NOMO-1 treated with DMSO at 0.1 percent for 48 hours (cell line): ENCODE measurements around the gene OR52K1.
A peak's percentile ranks its signal among the peaks of the same experiment; 100 is the strongest.
"Not testable (repeated sequence)": the region's sequence is repeated elsewhere in the genome, so short reads cannot be mapped to it uniquely, and the experiment has no call there.

Experiments used
- DNase-seq: peaks from one replicate; lab custom pipeline; 2025; ENCODE audit not compliant: unreplicated experiment; lab: John Stamatoyannopoulos, UW

OR52K1 gene

DNA sequence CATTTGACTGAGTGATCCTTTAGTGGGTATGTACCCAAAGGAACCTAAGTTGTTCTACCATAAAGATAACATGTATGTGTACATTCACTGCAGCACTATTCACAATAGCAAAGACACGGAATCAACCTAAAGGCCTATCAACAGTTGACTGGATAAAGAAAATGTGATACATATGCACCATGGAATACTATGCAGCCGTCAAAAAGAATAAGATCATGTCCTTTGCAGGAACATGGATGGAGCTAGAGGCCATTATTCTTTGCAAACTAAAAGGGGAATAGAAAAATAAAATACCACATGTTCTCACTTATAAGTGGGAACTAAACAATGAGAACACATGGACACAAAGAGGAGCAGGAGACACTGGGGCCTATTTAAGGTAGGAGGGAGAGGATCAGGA, 9.0 kb downstream of the OR52K1 start:
- not testable (repeated sequence) for DNase-seq

DNA sequence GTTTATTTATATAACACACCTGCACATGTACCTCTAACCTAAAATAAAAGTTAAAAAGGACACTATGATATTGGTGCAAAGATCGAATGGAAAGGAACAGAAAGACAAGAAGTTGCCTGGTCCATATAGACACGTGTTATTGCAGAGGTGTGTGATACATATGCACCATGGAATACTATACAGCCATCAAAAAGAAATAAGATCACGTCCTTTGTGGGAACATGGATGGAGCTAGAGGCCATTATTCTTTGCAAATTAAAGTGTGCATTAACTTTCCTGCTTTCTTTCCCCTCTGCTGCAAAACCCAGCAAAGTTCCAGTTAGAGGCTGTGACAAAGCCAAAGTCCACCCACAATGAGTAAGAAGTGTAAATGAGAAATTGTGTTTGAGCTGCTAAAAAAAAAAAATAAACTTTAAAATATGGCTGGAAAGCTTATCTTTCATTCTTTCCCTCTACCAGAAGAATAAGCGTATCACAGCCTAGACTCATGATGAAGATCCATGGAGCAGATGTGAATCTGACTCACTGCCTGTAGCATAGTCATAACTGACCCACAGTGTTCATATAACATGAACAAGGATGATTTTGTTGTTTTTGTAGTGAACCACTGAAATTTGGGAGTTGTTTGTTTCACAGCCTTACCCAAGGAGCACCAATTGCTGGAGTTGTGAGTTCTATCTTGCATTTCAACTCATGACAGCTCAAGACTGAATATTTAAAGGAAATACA, 9.6 kb downstream of the OR52K1 start:
- no peak for DNase-seq

DNA sequence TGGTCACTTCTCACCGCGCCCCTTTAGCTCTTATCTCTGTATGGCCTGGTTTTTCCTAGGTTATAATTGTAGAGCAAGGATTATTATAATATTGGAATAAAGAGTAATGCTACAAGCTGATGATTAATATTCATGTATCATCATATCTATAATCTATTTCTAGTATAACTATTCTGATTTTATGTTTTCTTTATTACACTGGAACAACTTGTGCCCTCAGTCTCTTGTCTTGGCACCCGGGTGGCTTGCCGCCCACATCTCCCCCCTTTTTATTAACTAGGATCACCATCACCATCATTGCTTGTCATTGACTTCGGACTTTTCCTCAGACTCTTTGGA, 11.0 kb downstream of the OR52K1 start:
- DNase-seq = no peak

DNA sequence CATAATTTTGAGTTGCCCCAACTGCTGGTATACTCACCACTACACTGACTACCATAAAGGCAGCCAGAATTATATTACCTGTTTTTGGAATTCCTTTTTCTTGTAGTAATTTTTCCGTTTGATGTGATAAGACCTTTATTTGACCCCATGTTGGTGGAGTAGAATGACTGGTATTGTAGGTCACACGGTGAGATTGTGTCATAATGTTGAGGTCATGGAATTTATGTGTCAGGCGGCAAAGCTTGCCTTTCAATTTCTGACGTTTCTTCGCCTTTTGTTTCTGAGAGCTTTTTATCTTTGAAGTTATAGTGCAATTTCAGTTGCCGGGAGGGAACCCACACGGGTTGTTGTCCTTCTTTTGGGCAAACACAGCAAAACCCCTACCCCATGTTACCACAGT, 13.0 kb downstream of the OR52K1 start:
- DNase-seq = no peak

DNA sequence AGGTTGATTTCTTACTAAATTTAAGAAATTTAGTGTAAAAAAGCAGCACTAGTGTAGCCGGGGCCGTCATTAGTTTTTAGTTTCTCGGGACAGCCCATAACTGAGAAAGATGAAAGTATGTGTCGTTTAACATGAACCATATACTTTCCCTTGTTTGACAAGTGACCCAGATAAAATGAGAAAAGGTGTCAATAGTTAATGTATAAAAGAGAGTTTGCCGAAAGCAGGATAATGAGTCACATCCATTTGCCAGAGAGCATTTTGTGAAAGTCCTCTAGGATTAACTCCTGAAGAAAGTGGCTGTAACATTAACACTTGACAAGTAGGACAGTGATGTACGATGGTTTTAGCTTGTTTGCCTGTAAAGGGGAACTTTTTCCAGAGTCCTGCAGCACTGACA, 13.5 kb downstream of the OR52K1 start:
- DNase-seq = no peak

DNA sequence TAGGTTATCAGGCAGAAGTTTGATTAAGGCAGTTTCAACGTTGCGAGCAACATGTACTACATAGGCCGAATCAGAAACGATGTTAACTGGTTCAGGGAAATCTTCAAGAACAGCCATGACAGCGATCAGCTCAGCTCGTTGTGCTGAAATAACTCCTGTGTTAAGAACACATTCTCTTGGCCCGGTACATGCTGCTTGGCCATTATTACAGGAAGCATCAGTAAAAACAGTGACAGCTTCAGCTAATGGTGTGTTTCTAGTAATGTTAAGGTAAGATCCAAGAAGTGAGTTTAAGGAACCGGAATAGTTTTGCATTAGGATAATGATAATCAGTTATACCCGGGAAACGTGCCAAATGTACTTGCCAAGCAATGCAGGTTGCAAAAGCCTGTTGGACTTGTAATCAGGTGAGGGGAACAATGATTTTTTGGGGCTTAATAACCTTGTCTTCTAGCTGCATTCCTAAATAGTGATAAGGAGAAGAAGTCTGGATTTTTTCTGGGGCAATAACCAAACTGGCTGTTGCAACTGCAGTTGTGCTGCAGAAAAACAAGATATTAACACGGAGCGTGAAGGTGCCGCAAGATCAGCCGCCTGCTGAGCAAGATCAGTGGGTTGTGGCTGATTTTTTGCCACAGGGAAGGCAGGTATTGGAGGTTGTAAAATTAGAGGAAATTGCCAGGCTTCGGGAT, 14.3 kb downstream of the OR52K1 start:
- no peak for DNase-seq

DNA sequence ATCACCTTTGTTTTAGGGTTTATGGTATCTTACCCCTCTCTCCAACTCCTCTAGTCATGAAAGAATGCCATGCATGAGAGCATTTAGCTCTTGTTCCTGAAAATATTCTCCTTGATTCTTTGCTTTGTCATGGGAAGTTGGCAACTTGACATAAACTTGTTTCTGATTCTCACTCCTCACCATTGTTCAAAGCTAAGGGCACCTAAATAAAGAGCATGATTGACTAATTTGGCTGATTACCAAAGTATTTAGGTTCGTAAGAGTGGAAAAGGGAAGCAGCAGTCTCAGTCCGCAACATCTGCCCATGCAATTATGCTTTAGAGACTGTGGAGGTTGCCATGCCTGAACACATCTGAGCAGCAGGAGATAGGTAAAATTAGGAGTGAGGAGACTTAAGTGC, 26.4 kb downstream of the OR52K1 start:
- DNase-seq = peak; percentile 37

DNA sequence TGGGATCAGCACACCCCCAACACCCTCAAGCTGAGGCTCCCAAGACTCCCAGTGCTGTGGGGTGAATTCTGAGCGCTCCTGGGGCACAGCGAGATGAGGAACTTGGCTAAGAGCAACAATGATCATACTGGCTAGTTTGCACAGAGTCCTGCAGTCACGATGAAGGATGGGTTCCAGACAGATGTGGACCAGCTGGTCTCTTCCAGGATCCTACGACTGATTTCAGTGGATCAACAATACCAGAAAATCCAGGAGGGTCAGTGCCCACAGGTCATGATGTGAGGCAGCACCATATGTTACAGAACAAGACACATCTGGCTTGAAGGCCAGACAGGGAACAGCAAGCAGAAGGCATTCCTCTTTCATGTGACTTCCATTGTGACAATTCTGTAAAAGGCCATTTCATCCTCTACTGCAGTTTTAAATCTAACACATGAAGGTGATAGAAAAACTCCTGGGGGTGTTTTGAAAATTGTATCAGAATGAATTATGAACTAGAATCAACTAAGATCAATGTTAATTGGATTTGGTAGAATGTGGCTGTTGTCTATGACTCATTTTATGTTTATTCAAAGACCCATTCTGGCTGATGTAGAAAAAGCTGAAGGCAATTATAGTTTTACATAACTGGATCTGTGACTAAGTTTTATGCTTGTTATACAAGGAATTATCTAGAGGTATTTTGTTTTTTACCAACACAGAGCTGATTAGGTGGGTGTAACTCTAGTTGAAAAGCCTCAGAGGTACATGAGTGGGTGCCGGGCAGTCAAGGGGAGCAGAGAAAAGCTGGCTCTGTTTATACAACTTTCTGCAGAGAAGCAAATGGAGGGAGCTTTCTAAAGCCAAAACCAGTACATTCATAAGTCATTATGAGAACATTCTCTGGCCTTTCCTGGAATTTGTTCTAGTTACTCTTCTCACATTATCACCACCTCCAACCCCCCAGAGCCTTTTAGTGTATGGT, 29.1 kb downstream of the OR52K1 start:
- DNase-seq = no peak

DNA sequence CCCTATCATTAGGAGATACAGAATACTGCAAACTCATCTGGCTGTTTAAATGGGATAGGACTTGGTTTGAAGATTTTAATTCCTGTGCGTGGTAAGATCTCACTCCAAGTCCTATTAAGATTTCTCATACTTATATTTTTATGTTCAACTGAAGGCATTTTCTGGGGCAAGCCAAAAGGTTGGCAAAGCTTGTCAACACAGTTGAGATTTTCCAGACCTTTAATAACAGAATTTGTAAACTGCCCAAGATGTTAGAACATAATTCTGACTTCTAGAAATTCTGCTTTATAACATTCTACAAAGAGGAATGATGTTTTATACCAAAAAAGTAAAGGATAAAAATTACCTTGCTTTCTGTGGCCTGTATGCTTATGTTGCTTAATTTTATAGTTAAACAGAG, 31.8 kb downstream of the OR52K1 start:
- no peak for DNase-seq

DNA sequence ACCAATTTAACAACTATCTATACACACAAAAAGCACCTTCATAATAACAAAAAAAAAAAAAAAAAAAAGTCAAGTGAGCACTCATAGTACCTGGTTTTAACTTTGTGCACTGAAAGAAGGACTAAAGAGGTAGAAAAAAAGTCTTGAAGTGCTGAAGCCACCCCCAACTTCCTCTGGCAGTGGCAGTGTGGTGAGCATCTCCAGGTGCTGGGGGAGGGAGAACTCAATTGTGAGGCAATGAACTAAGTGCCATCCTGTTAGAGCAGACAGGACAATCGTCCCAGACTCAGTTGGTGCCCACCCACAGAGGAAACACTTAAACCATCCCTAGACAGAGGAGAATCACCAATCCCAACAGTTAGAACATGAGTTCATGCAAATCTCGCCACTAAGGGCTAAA, 39.9 kb downstream of the OR52K1 start:
- no peak for DNase-seq

DNA sequence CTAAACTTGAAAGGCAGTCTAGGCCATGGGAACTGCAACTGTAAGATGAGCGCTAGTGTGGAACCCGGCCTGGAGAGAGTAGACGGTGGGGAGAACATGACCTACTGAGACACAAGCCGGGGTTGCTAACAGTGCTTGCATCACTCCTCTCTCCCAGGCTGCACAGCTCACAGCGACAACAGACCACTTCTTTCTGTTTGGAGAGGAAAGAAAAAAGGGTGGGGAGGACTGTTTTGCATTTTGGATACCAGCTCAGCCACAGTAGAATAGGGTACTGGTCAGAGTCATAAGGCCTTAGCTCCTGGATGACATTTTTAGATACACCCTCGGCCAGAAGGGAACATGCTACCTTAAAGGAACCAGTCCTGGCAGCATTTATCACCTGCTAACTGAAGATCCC, 40.3 kb downstream of the OR52K1 start:
- DNase-seq = no peak

DNA sequence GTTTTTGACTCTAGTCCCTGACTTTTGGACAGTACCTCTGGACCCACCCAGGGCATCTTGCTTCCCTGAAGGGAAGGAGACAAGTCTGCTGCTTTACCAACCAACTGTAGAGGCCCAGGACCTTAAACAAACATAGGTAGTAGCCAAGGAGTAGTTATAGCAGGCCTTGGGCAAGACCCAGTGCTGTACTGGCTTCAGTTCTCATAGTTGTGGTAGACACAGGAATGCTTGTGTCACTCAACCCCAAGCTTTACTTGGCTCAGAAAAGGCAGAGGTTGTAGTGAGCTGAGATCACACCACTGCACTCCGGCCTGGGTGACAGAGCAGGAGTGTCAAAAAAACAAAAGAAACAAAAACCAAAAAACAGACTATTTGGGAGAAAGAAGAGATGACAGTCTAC, 41.2 kb downstream of the OR52K1 start:
- no peak for DNase-seq

DNA sequence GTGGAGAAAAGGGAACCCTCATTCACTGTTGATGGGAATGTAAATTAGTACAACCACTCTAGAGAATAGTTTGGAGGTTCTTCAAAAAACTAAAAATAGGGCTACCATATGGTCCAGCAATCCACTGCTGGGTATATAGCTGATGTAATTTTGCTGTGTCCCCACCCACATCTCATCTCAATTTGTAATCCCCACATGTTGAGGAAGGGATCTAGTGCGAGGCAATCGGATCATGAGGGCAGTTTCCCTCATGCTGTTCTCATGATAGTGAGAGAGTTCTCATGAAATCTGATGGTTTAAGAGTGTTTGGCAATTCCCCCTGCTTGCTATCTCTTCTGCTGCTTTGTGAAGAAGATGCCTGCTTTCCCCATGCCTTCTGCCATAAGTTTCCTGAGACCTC, 45.5 kb downstream of the OR52K1 start:
- DNase-seq = no peak

DNA sequence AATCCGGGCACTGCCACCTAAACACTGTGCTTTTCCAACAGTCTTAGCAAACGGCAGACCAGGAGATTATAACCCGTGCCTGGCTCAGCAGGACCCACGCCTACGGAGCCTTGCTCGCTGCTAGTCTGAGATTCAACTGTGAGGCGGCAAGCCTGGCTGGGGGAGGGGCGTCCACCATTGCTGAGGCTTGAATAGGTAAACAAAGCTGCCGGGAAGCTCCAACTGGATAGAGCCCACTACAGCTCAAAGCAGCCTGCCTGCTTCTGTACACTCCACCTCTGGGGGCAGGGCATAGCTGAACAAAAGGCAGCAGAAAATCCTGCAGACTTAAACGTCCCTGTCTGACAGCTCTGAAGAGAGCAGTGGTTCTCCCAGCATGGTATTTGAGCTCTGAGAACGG, 49.2 kb downstream of the OR52K1 start:
- DNase-seq = not testable (repeated sequence)

DNA sequence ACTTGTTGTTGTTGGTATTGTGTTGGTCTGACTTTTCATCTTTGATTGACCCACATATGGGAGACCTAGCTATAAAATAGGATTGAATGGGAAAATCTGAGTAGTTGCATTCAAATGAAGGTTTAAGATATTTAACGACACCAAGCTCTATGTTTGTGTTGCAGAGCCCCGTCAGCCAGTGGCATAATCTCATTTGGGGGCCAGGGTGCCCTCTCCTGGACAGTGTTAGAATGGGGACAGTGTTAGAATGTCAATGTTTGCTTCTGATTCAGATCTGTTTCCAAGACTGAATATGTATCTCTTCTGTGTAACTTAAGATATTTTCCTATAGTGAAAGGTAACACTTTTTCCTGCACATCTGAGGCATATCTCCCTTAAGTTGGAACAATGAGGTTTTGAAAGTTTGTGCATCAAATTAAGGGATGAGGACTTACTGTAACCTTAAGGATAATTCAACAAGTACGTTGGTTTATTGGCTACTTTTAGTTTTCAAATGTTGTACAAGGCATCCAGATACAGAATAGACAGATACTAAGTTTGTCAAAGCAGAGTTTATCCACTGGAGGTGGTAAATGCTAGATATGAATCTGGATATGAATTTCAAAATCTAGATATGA, 57.3 kb downstream of the OR52K1 start:
- peak; percentile 30 for DNase-seq

DNA sequence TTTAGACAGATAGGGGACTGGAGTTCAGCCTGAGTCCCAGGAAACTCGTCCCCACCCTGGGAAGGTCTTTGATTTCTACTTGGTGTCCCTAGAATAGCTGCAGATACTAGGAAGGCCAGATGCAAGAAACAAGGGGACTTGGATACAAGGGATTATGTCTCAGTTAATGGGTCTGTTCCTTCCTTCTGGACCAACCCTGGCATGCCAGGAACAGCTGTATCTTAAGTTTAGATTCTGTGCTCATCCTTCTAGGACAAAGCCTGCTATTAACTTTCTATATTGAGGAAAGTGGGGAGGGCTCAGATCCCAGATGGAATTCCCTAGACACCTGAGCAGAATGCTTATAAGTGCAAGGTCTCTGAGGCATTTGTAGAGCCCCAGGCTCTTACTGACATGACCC, 58.6 kb downstream of the OR52K1 start:
- DNase-seq = no peak
